NT2/D1 (cell line): ENCODE results near the gene CYSTM1.

Experiments used
- SUZ12 ChIP-seq: IDR thresholded peaks from 2 replicates; pipeline ENCODE4 v1.6.1; 2011; ENCODE audit not compliant: insufficient read length, insufficient read depth; ENCODE audit errors: extremely low read depth
- ZNF274 ChIP-seq: IDR thresholded peaks from 2 replicates; pipeline ENCODE4 v1.6.1; 2011; ENCODE audit warnings: mild to moderate bottlenecking, low read depth, low read length

DNA sequence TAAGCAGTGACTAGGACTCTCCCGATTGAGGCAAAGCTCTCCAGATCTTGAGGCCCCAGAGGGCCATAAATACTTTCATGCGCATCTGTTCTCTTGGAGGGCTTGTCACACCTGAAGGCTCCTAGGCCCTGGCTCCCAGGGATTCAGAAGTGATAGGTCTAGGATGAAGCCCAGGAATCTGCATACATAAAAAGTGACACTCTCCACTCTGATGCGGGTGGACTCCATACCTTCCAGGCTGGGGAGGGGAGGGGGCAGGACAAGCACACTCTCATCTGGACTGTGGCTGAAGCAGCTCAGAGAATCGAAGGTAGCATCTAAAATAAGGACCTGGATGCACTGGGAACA lies 9.1 kb upstream of the CYSTM1 start:
- TF ChIP-seq SUZ12 (no peak), ZNF274 (no peak)
